ENCODE measurements around the gene RAMP3. TPM values are rescaled to one million over a fixed set of nuclear protein-coding genes. Genes with fewer than 3 reads are reported as not detected.
A peak's percentile ranks its signal among the peaks of the same experiment; 100 is the strongest.

The RAMP3 gene
- total and polyA plus RNA-seq, 9 of the 15 experiments (the other 6 are each of a cell fraction or from before 2014, with no cell fraction given) = not detected

DNA sequence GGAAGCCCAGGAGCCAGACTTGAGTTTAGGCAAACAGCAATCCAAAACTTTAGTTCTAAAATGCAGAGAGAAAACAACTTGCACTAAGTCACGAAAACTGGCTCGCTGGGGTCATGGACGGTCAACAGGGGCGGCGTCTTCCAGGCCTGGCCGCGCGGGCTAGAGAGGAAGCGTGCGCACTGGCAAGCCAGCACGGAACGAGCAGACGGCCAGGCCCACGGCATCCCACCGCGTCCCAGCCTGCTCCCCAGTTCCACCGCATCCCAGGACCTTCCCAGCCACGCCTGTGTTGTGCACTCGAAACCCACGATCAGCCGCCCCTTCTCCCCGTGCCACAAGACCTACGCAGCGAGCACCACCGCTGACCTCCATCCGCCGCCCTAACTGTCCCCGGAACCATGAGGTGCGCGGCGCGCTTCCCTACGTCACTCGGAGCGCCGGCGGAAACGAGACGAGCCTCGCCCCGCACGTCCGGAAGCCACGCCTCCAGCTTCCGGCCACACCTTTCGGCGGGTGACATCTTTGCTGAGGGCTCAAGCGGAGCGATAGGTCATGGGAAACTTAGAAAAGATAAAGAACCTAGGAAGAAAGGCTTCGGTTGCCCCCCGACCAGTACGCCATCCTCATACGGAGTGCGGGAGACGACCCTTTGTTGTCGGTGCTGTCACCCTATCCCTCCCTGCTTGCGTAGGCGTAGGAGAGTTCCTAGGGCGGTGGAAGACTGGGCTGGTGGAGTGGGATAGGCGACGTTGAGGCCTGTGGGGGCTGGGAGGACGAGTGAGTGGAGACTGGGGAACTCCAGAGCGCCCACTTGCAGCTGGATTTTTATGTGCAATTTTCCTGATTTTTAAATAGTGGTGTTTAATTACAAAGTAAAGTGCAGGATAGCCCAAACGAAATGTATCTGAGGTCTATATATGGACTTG, 46.0 kb upstream of the RAMP3 start, which contains the start of gene TBRG4 (continued):
- TF ChIP-seq ZNF408 (CRISPR knock-in tag; IDR thresholded peaks at IDR 0.05; ENCODE audit: low read depth) (no peak), SREBF1 (IDR thresholded peaks at IDR 0.05; ENCODE audit: borderline replicate concordance, low read depth, low read length) (0 out of 2 replicates have a peak, but pooled peaks have one; percentile 29), MIER1 (IDR thresholded peaks at IDR 0.05; ENCODE audit: low read depth) (no peak), SIRT6 (IDR thresholded peaks at IDR 0.05; ENCODE audit: low read depth, low read length) (no peak), ZFP36 (IDR thresholded peaks at IDR 0.05; ENCODE audit: low read depth, low read length, partially characterized antibody) (peak; percentile 17), ELF4 (CRISPR knock-in tag; IDR thresholded peaks at IDR 0.05) (peak; percentile 52; the same call in 1 of the 2 replicates), MXI1 (IDR thresholded peaks at IDR 0.05; ENCODE audit: low read depth, low read length) (peak; percentile 92), BMI1 (IDR thresholded peaks at IDR 0.05; ENCODE audit: low read length) (no peak), ZNF121 (CRISPR knock-in tag; conservative IDR thresholded peaks at IDR 0.05) (no peak), SIX5 (IDR thresholded peaks at IDR 0.05; ENCODE audit: borderline replicate concordance in 1 of 2, insufficient read depth in 1 of 2, low read depth in 1 of 2, low read length in 2 of 2) (peak; percentile 33 to 43; a peak in 1 of 4 replicates), WHSC1 (IDR thresholded peaks at IDR 0.05; ENCODE audit: low read length) (no peak), IRF2 (CRISPR knock-in tag; IDR thresholded peaks at IDR 0.05) (no peak; the same call in 1 of the 2 replicates), ZNF143 (CRISPR knock-in tag; IDR thresholded peaks at IDR 0.05) (peak; percentile 55; the same call in 1 of the 2 replicates)
- TF ChIP-seq, protein P1, sequence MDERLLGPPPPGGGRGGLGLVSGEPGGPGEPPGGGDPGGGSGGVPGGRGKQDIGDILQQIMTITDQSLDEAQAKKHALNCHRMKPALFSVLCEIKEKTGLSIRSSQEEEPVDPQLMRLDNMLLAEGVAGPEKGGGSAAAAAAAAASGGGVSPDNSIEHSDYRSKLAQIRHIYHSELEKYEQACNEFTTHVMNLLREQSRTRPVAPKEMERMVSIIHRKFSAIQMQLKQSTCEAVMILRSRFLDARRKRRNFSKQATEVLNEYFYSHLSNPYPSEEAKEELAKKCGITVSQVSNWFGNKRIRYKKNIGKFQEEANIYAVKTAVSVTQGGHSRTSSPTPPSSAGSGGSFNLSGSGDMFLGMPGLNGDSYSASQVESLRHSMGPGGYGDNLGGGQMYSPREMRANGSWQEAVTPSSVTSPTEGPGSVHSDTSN (CRISPR knock-in tag; IDR thresholded peaks at IDR 0.05; ENCODE audit: low read depth) = no peak
- TF ChIP-seq, protein P1 (tag; conservative IDR thresholded peaks at IDR 0.05; ENCODE audit: low read depth) = 0 out of 2 replicates have a peak, but pooled peaks have one; percentile 15
- TF ChIP-seq, protein P2, sequence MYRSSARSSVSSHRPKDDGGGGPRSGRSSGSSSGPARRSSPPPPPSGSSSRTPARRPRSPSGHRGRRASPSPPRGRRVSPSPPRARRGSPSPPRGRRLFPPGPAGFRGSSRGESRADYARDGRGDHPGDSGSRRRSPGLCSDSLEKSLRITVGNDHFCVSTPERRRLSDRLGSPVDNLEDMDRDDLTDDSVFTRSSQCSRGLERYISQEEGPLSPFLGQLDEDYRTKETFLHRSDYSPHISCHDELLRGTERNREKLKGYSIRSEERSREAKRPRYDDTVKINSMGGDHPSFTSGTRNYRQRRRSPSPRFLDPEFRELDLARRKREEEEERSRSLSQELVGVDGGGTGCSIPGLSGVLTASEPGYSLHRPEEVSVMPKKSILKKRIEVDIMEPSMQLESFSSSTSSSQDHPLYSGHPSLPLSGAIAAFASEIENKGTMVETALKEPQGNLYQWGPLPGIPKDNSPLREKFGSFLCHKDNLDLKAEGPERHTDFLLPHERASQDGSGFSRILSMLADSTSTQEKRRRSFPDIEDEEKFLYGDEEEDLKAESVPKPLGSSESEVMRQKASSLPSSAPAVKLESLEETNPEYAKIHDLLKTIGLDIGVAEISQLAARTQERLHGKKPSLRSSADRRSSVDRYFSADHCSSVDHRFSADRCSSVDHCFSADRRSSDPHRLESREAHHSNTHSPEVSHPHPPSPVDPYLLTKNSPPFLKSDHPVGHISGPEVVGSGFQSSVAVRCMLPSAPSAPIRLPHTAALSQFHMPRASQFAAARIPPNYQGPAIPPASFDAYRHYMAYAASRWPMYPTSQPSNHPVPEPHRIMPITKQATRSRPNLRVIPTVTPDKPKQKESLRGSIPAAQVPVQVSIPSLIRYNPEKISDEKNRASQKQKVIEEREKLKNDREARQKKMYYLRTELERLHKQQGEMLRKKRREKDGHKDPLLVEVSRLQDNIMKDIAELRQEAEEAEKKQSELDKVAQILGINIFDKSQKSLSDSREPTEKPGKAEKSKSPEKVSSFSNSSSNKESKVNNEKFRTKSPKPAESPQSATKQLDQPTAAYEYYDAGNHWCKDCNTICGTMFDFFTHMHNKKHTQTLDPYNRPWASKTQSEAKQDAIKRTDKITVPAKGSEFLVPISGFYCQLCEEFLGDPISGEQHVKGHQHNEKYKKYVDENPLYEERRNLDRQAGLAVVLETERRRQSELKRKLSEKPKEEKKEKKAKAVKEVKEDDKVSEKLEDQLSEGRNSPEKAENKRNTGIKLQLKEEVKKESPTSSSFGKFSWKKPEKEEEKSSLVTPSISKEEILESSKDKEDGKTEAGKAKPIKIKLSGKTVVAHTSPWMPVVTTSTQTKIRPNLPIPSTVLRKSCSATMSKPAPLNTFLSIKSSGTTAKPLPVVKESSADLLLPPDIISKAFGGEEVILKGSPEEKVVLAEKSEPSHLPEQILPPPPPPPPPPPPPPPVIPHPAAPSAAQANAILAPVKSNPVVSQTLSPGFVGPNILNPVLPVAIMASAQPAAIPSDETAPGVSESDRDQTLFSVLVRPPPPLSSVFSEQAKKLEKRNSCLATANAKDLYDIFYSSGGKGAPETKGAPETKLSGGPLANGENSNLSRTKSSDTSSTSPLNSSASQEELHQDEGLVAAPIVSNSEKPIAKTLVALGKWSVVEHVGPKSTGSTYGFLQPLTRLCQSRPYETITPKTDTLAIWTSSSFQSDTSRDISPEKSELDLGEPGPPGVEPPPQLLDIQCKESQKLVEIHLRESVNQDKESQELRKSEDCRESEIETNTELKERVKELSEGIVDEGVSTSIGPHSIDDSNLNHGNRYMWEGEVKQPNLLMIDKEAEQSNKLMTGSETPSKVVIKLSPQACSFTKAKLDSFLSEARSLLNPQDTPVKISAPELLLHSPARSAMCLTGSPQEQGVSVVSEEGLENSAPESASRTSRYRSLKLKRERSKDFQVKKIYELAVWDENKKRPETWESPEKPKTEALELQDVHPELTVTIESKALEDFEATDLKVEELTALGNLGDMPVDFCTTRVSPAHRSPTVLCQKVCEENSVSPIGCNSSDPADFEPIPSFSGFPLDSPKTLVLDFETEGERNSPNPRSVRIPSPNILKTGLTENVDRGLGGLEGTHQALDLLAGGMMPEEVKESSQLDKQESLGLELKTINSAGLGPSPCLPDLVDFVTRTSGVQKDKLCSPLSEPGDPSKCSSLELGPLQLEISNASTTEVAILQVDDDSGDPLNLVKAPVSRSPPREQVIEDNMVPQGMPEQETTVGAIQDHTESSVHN (IDR thresholded peaks at IDR 0.05; ENCODE audit: borderline replicate concordance in 1 of 2, low read depth in 1 of 2) = 0 out of 4 replicates have a peak, but pooled peaks of 1 of the 2 experiments have one; percentile 46
